CD4-positive, alpha-beta T cell treated with Interferon alpha-2 for 1 hour (primary cell): Measurements from ENCODE around the gene ARSI.

Experiments
- DNase-seq, 2 donors: peaks; one replicate each; pipeline ENCODE4 v3.0.0-alpha.2; 2020 to 2022

Gene ARSI

DNA sequence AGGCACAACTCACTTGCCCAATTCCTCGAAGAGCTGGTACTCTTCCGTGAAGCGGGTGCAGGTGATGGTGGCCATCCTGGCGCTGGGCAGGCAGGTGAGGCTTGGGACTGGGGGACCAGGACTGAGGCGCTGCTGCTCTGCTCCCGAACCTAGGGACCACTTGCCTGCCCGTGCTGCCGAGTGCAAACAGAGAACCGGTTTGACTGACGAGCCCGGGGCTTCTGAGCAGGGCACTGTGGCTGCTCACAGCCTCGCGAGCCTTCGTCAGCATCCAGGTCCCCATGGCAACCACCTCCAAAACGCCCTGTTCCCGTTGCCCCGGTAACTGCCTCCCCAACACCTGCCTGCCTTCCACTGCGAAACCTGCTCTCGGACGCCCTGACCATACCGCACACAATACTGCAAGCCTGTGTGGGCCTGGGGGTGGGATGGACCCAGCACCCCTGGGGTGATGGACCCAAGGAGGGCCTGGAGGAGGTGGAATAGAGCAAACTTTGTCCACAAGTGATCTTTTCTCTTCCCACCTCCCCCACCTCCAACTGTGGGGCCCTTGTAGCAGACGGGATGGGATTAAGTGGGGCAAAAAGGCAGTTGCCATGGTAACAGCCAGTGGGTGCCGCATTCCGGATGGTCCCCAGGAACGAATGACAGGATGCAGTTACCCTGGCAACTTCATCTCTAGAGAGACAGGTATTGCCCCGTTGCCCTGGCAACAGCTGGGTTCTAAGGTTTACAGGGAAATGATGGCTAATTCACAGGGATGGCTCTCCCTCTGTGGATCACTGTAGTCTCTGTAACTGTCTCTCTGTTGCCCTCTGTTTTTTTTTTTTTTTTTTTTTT, 12.9 kb downstream of the ARSI start, which contains the start of gene CAMK2A:
Gene CAMK2A (minus strand): TSS at position 223 of the 840 bp plus-strand sequence. CDS start 148 bp downstream, at position 75.
- no peak for DNase-seq

DNA sequence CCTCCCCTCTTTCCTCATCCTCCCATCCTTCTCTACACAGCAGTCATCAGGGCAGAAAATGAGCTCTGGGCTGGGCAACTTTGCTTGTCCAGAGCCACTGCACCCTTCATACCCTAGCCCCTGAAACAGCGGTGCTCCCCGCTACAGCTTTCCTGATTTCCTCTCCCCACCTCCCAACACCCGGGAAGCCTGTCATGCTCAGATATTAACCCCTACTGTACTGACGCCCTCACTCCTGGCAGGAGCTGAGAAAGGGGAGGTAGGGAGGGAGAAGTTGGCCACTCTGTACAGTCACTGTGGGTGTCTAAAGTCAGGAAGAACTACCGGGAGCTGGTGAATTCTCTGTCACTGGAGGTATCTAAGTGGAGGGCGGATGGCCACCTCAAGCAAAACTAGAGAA, 13.9 kb downstream of the ARSI start:
- DNase-seq = no peak

- DNase-seq = no peak
Measured at GRCh38 chr5:150288361-150288760, 14.3 kb downstream of the ARSI start.

DNA sequence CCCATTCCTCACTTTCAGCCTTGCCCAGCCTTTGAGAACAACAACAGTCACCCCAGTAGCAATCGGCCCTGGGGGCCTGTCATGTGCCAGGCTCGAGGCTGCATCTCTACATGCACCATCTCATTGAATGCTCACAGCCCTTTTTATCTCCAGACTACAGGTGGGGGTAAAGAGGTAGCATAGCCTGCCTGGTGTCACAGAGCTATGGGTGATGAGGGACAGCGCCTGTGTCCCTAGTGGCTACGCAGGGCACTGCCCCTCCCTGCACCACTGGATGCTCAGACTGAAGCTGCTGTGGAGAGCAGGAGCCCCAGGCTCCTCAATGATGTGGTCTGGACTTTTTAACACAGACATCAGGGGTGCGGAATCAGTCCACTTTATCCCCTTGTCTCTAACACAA, 15.9 kb downstream of the ARSI start:
- DNase-seq = no peak

- DNase-seq = no peak
Measured at GRCh38 chr5:150285114-150285513, 17.6 kb downstream of the ARSI start.

GRCh38 chr5:150284311-150284710, 18.4 kb downstream of the ARSI start:
- DNase-seq = no peak

- DNase-seq = no peak
Measured at GRCh38 chr5:150283904-150284303, 18.8 kb downstream of the ARSI start.

GRCh38 chr5:150281987-150282386, 20.7 kb downstream of the ARSI start:
- no peak for DNase-seq

DNA sequence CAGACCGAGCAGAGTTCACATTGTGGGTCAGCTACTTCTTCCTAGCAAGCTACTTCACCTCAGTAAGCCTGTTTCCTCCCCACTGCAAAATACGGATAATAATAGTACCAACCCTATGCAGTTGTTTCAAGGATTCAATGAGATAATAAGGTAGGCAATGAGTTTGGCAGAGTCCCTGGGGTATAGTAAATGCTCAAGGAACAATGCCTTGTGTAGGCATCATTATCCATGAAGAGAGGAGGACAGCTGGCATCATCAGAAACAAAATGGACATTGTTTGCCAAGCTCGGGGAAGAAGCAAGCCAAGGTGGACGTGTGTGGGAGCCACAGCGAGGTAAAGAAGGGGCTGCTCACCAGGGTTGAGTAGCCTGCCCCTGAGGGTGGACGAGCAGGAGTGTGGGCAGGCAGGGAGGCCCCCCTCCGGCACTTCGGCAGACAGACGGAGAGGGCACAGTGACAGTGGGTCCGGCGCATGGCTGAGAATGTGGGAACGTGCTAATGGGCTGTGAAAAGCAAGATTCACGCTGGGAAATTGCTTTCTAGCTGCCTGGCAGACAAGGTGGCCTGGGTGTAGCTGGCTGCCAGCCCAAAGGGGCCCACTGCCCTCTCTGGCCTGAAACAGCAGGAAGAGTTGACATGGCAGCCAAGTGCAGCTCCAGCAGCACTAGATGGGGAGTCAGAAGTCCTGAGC, 23.2 kb downstream of the ARSI start:
- no peak for DNase-seq

DNA sequence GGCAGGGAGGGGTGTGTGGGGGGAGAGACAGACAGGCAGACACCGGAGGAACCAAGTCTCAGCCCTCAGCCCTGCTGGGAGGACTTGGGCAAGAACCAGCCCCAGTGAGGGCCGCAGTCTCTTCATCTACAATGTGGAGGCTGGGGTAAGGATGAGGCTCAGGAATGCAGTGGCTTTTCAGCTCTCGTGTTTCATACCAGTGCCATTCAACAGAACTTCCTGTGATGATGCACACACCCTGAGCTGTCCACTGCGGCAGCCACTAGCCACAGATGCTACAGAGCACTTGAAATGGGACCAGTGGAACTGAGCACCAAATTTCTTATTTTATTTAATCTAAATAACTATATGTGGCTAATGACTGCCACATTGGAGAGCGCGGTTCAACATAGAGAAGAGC, 23.8 kb downstream of the ARSI start:
- DNase-seq = no peak

- DNase-seq = no peak
Measured at GRCh38 chr5:150278046-150278730, 24.5 kb downstream of the ARSI start.

- DNase-seq = no peak
Measured at GRCh38 chr5:150277043-150277442, 25.7 kb downstream of the ARSI start.

DNA sequence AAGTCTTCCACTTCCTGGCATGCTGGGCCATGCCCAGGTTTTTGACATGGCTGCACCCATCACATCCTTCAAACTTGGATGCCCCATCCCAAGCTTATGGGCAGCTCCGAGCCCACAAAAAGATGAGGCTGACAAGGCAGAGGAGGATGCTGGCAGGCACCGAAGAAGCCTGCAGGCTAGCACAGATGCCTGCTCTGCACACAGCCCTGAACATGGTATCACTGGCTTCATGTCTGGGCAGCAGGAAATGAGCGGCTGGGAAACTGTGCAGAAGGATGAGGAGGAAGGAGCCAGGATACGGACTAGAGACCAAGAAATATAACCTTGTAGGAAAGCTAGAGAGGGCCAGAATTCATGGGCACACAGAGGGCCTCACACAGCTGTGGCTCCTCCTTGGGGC, 27.9 kb downstream of the ARSI start:
- DNase-seq = no peak

DNA sequence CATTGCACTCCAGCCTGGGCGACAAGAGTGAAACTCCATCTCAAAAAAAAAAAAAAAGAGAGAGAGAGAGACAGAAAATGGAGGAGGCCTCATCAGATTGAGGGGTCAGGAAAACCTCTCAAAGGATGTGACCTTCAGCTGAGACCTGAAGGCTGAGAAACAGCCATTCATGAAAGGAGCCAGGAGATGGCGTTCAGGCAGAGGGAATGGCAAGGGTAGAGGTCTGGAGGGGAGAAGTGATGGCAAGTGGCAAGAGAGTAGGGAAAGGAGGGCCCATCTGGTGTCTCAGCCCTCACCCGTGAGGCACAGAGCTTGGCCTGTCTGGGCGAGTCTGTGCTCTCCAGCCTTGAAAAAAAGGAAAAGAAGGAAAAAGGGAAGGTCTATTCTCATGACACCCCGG, 30.2 kb downstream of the ARSI start:
- peak in 1 of 2 donors; percentile 8 for DNase-seq

DNA sequence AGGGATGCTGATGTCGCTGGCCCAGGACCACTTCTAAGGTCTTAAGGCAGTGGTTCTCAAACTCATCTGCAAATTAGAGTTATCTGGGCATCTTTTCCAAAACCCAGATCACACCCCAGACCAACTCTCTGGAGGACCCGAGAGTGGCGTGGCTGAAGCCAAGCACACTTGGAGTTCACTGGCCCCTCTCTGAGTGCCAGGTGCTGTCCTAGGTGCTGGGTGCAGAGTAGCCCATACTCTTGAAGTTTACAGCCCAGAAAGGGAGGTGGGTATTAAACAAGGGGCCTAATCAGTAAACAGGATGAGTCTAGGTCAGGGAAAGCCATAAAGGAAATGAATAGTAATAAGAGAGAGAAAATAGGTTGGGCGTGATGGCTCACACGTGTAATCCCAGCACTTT, 30.8 kb downstream of the ARSI start:
- DNase-seq = no peak

- DNase-seq = no peak
Measured at GRCh38 chr5:150271296-150271692, 31.4 kb downstream of the ARSI start.

- DNase-seq = no peak
Measured at GRCh38 chr5:150270541-150271295, 32.0 kb downstream of the ARSI start.

DNA sequence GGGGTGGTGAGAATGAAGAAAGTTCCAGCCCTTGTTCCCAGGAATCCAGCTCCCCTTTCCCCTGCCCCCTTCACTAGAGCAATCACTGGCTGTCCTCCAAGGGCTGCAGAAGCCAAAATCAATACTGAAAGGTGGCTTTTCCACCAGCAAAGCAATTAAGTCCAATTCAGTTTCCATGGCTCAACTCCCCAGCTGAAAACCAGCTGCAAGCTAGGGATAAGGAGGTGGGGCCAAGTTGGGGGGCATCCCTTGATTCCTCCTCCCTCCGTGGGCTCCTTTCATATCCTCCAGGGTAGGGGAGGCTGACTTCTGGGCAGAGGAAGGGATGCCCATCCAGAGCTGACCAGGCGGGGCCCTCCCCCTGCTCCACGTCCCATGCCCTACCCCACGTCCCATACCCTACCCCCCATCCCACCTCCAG, 35.8 kb downstream of the ARSI start:
- DNase-seq = no peak

DNA sequence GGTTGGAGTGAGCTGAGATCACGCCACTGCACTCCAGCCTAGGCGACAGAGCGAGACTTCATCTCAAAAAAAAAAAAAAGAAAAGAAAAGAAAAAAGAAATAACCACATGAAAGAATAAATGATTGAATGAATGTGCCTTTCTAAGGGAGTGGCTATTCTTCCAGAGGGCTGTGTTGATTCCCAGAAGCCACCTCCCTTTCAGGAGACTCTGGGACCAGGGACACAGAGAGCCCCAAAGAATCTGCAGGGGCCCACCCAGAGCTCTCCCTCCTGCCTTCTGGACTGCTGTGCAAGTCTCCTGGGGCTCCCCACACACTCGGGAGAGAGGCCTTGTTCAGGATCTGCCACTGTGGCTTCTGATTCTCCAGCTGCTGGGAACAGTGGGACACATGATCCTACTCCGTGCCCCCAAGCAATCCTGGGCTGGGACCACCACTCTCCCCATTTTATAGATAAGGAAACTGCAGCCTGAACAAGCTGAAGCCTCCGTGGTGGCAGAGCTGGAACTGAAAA, 36.8 kb downstream of the ARSI start:
- DNase-seq = no peak

- no peak for DNase-seq
Measured at GRCh38 chr5:150264667-150265603, 37.8 kb downstream of the ARSI start.

DNA sequence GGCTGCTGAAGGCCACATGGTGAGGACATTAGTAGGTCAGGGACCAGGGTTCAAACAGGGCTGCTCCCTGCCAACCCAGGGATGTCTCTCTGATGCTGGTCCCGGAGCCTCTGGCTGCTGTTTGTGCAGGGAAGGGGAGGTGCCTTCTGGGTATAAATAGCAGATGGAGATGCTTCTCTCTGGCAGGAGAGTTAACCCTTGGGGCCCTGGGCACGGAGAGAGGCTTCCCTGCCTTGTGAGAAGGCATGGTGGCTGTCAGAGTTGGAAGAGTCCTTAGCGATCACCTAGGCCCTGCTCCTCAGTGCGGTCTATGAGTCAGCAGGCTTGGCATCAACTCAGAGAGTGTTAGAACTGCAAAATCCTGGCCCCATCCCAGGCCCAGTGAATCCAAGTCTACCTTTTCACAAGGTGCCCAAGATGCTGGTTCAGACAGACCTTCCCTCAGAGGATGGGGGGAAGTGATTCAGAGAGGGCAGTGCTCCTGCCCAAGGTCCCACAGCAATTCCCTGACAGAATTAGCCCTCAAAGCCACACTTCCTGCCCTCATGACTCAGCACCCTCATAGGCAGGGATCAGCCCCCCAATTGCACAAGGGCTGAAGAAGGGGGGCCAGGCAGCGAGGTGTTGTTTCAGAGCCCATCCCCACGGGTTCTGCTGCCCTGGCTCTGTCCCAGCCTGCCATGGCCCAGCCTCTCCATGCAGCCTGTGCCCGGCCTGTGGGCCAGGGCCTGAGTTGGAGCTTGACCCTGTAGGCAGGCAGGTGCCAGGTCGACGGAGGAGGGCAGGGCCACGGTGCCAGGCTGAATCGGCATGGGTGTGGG, 38.7 kb downstream of the ARSI start:
- DNase-seq = no peak
